GM12878 (cell line): ENCODE results near the gene TBX10. TPM values are rescaled to one million over a fixed set of nuclear protein-coding genes. Genes with fewer than 3 reads are reported as not detected.

Experiments
- BHLHE40 ChIP-seq, 2 experiments: fragments of 450-650 bp in 1 of 2; IDR thresholded peaks; 2 replicates each; pipeline ENCODE4 v1.6.1; 2011 to 2017; ENCODE audit warnings: low read depth in 2 of 2, borderline replicate concordance in 1 of 2, improper control_type of control experiment in 1 of 2, low read length in 1 of 2, mild to moderate bottlenecking in 1 of 2
- CBX3 ChIP-seq: fragments of 200-600 bp; sonication (generic); IDR thresholded peaks from 2 replicates; pipeline ENCODE4 v1.6.1; 2016; ENCODE audit warnings: low read depth, borderline replicate concordance
- CHD1 ChIP-seq: IDR thresholded peaks from 2 replicates; pipeline ENCODE4 v1.6.1; 2012; ENCODE audit warnings: low read depth, low read length, improper control_type of control experiment
- CTCF ChIP-seq, 3 experiments: IDR thresholded peaks in 2 of 3; conservative IDR thresholded peaks in 1 of 3; 2 replicates each; pipeline ENCODE4 v1.5.1; 2011; ENCODE audit warnings: low read depth in 3 of 3, low read length in 3 of 3, mild to moderate bottlenecking in 3 of 3, control low read depth in 2 of 3, moderate library complexity in 2 of 3, inconsistent platforms in 1 of 3, mixed read lengths in 1 of 3; ENCODE audit not compliant: control insufficient read depth in 2 of 3, insufficient read depth in 1 of 3; ENCODE audit errors: extremely low read depth in 1 of 3
- MEF2A ChIP-seq: IDR thresholded peaks from 2 replicates; pipeline ENCODE4 v1.6.1; 2011; ENCODE audit warnings: low read depth, mild to moderate bottlenecking, low read length, moderate library complexity; ENCODE audit not compliant: insufficient read depth
- MXI1 ChIP-seq: fragments of 150-350 bp; IDR thresholded peaks from 2 replicates; pipeline ENCODE4 v1.6.1; 2011; ENCODE audit warnings: low read depth, mild to moderate bottlenecking, inconsistent platforms, low read length, improper control_type of control experiment
- PAX8 ChIP-seq: fragments of 450-650 bp; IDR thresholded peaks from 2 replicates; pipeline ENCODE4 v1.6.1; 2017; ENCODE audit warnings: mild to moderate bottlenecking, moderate library complexity
- PKNOX1 ChIP-seq: fragments of 450-650 bp; IDR thresholded peaks from 2 replicates; pipeline ENCODE4 v1.6.1; 2016; ENCODE audit warnings: mild to moderate bottlenecking
- TAF1 ChIP-seq: IDR thresholded peaks from 2 replicates; pipeline ENCODE4 v1.6.1; 2011; ENCODE audit warnings: mild to moderate bottlenecking, low read depth, low read length, borderline replicate concordance
- polyA plus RNA-seq, 11 experiments: library from polyadenylated mRNA; depleted of rRNA in 4 of 11; unstranded in 6 of 11; stranded (reverse) in 5 of 11; fragments of >200 nt; fragmentation: Nextera tagmentation in 4 of 11; fragmentation: Illumina TruSeq in 1 of 11; extraction: Ambion mirVana in 4 of 11; extraction: Trizol in 1 of 11; gene quantifications; 1 replicate in 1 of 11; 2 replicates in 10 of 11; pipeline versions ENCODE4 v1.2.1 to v1.2.3, GENCODE V29; 2011 to 2016; ENCODE audit warnings: inconsistent platforms in 2 of 11, missing spikeins in 2 of 11, low read depth in 1 of 11
- total RNA-seq, 4 experiments: library from RNA; depleted of rRNA in 3 of 4; stranded (reverse); fragments of >200 nt in 3 of 4; fragmentation: Illumina TruSeq in 1 of 4; extraction: Trizol in 1 of 4; gene quantifications; 2 replicates each; pipeline versions ENCODE4 v1.2.1 to v1.2.3, GENCODE V29; 2013 to 2021
- TF ChIP-seq, protein P1 (sequence below): fragments of 450-650 bp; IDR thresholded peaks from 2 replicates; pipeline ENCODE4 v1.6.1; 2018; ENCODE audit warnings: mild to moderate bottlenecking, low read depth, moderate library complexity; ENCODE audit not compliant: partially characterized antibody

Gene TBX10
- total and polyA plus RNA-seq, 10 of the 15 experiments (the other 5 are each of a cell fraction or from before 2014, with no cell fraction given) = 0.10 to 0.44 (median 0.20) TPM; not detected in 4

- no peak for TF ChIP-seq CBX3
- TF ChIP-seq, protein P1, sequence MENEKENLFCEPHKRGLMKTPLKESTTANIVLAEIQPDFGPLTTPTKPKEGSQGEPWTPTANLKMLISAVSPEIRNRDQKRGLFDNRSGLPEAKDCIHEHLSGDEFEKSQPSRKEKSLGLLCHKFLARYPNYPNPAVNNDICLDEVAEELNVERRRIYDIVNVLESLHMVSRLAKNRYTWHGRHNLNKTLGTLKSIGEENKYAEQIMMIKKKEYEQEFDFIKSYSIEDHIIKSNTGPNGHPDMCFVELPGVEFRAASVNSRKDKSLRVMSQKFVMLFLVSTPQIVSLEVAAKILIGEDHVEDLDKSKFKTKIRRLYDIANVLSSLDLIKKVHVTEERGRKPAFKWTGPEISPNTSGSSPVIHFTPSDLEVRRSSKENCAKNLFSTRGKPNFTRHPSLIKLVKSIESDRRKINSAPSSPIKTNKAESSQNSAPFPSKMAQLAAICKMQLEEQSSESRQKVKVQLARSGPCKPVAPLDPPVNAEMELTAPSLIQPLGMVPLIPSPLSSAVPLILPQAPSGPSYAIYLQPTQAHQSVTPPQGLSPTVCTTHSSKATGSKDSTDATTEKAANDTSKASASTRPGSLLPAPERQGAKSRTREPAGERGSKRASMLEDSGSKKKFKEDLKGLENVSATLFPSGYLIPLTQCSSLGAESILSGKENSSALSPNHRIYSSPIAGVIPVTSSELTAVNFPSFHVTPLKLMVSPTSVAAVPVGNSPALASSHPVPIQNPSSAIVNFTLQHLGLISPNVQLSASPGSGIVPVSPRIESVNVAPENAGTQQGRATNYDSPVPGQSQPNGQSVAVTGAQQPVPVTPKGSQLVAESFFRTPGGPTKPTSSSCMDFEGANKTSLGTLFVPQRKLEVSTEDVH = no peak
- TF ChIP-seq MXI1 = no peak
- no peak for TF ChIP-seq TAF1
- TF ChIP-seq PKNOX1 = no peak
- TF ChIP-seq MEF2A = no peak
- TF ChIP-seq PAX8 = no peak
- TF ChIP-seq CTCF (IDR thresholded peaks at IDR 0.05 in 2 of 3, conservative IDR thresholded peaks at IDR 0.05 in 1 of 3; ENCODE audit: control insufficient read depth in 2 of 3, extremely low read depth in 1 of 3, insufficient read depth in 1 of 3, low read depth in 3 of 3, low read length in 3 of 3) = no peak
- no peak for TF ChIP-seq CHD1
- no peak for TF ChIP-seq BHLHE40 (IDR thresholded peaks at IDR 0.05; ENCODE audit: borderline replicate concordance in 1 of 2, low read depth in 2 of 2, low read length in 1 of 2)
Measured at GRCh38 chr11:67633758-67634365, 5.7 kb downstream of the TBX10 start (continued).
